HG02642 (cell line): Measurements from ENCODE around the gene ACRV1.
"Not testable (repeated sequence)": the region's sequence is repeated elsewhere in the genome, so short reads cannot be mapped to it uniquely, and the experiment has no call there.

Source experiments
- ATAC-seq: cut with Tn5 transposase; IDR thresholded peaks from one replicate; pipeline ENCODE4 v1.9.1; 2021; ENCODE audit warnings: mild to moderate bottlenecking; ENCODE audit not compliant: unreplicated experiment, poor library complexity

ACRV1 gene

GRCh38 chr11:125680747-125681146, at the start of gene ACRV1:
ACRV1 (minus strand) TSS chr11:125680847; CDS start chr11:125680780, 67 bp downstream.
- no peak for ATAC-seq

- no peak for ATAC-seq
Observed at GRCh38 chr11:125728969-125729368, 48.3 kb upstream of the ACRV1 start.

GRCh38 chr11:125724125-125724524, 43.5 kb upstream of the ACRV1 start:
- ATAC-seq = no peak

GRCh38 chr11:125720781-125721180, 40.1 kb upstream of the ACRV1 start:
- no peak for ATAC-seq

- not testable (repeated sequence) for ATAC-seq
Observed at GRCh38 chr11:125704686-125705085, 24.0 kb upstream of the ACRV1 start.

- ATAC-seq = no peak
Observed at GRCh38 chr11:125701858-125702621, 21.4 kb upstream of the ACRV1 start.

- ATAC-seq = no peak
Observed at GRCh38 chr11:125701018-125701610, 20.5 kb upstream of the ACRV1 start.

GRCh38 chr11:125694951-125695350, 14.3 kb upstream of the ACRV1 start:
- no peak for ATAC-seq

- ATAC-seq = no peak
Observed at GRCh38 chr11:125692887-125693286, 12.2 kb upstream of the ACRV1 start.

GRCh38 chr11:125690006-125690405, 9.4 kb upstream of the ACRV1 start:
- no peak for ATAC-seq

- no peak for ATAC-seq
Observed at GRCh38 chr11:125689274-125689859, 8.7 kb upstream of the ACRV1 start.

- ATAC-seq = no peak
Observed at GRCh38 chr11:125688632-125689031, 8.0 kb upstream of the ACRV1 start.

GRCh38 chr11:125688066-125688465, 7.4 kb upstream of the ACRV1 start:
- ATAC-seq = no peak

GRCh38 chr11:125685228-125685627, 4.6 kb upstream of the ACRV1 start:
- no peak for ATAC-seq

GRCh38 chr11:125679837-125680236, 810 bp downstream of the ACRV1 start:
- no peak for ATAC-seq

GRCh38 chr11:125679397-125679796, 1.2 kb downstream of the ACRV1 start:
- no peak for ATAC-seq

- ATAC-seq = no peak
Observed at GRCh38 chr11:125675196-125675595, 5.5 kb downstream of the ACRV1 start.

- ATAC-seq = no peak
Observed at GRCh38 chr11:125674210-125674609, 6.4 kb downstream of the ACRV1 start.

GRCh38 chr11:125671561-125671960, 9.1 kb downstream of the ACRV1 start:
- no peak for ATAC-seq

GRCh38 chr11:125670172-125670571, 10.5 kb downstream of the ACRV1 start:
- ATAC-seq = no peak

GRCh38 chr11:125667151-125667550, 13.5 kb downstream of the ACRV1 start:
- no peak for ATAC-seq

GRCh38 chr11:125663910-125664309, 16.7 kb downstream of the ACRV1 start:
- ATAC-seq = no peak
